Right lobe of liver (tissue), 6 donors: ENCODE data around the gene WWC1. TPM values are rescaled to one million over a fixed set of nuclear protein-coding genes. Genes with fewer than 3 reads are reported as not detected.
A peak's percentile ranks its signal among the peaks of the same experiment; 100 is the strongest.
"Not testable (repeated sequence)": the region's sequence is repeated elsewhere in the genome, so short reads cannot be mapped to it uniquely, and the experiment has no call there.

Experiments
- ATAC-seq, 4 donors: fragments of 200-7000 bp; cut with Tn5 transposase; one replicate each; pipeline ENCODE4 v1.9.1; 2020; ENCODE audit warnings: mild to moderate bottlenecking in 4 of 4, moderate library complexity in 4 of 4
- DNase-seq, 3 donors: peaks; one replicate each; pipeline ENCODE4 v3.0.0-alpha.2; 2020
- H3K27ac ChIP-seq, 3 donors: fragments of 200-600 bp; one replicate each; pipeline ENCODE4 v1.8.0; 2022
- H3K27me3 ChIP-seq, 2 donors: fragments of 200-600 bp; one replicate each; pipeline ENCODE4 v1.8.0; 2022
- H3K36me3 ChIP-seq, 4 donors: fragments of 200-600 bp; sonication (generic) in 1 of 4; one replicate each; pipeline versions ENCODE4 v1.5.1 to v1.8.0; 2017 to 2022; ENCODE audit warnings: control low read depth in 1 of 4
- H3K4me1 ChIP-seq, 4 donors: fragments of 200-600 bp; sonication (generic) in 1 of 4; one replicate each; pipeline versions ENCODE4 v1.5.1 to v1.8.0; 2017 to 2022; ENCODE audit warnings: control low read depth in 1 of 4
- H3K4me3 ChIP-seq, 3 donors: fragments of 200-600 bp; one replicate each; pipeline ENCODE4 v1.8.0; 2022
- H3K9me3 ChIP-seq, 4 donors: fragments of 200-600 bp; sonication (generic) in 1 of 4; one replicate each; pipeline versions ENCODE4 v1.5.1 to v1.8.0; 2017 to 2022; ENCODE audit warnings: control low read depth in 1 of 4
- POLR2A ChIP-seq: fragments of 450-650 bp; IDR thresholded peaks from one replicate; pipeline ENCODE4 v1.6.1; 2017; ENCODE audit warnings: antibody characterized with exemption, mild to moderate bottlenecking
- WGBS: methylation state at CpG from one replicate; pipeline ENCODE4 v1.1.6; 2018; ENCODE audit warnings: low coverage, low lambda C conversion rate; ENCODE audit not compliant: insufficient coverage; ENCODE audit errors: missing lambda C conversion rate; 5-methylcytosine and 5-hydroxymethylcytosine counted together
- intact Hi-C, 2 donors: fragments of 100-400 bp; cut with DNase I; formaldehyde crosslinking; loops; one replicate each; pipeline versions ENCODE4 v1.11.2 to v1.14.1; 2022
- total RNA-seq, 6 experiments: library from RNA; depleted of rRNA in 2 of 6; stranded (reverse); fragments of >200 nt in 2 of 6; fragmentation: NEBNext Ultra II Directional in 3 of 6; extraction: Animal tissue kit (Norgen Biotek cat#: 25700) in 3 of 6; gene quantifications; one replicate each; pipeline versions ENCODE4 v1.1.0 to v1.2.4, GENCODE V29; 2016 to 2023
- TF ChIP-seq, protein P1 (sequence below), 4 donors: fragments of 200-600 bp in 3 of 4; fragments of 450-650 bp in 1 of 4; IDR thresholded peaks; one replicate each; pipeline versions ENCODE4 v1.5.1 to v1.8.0; 2016 to 2022; ENCODE audit warnings: antibody characterized with exemption in 4 of 4, mild to moderate bottlenecking in 2 of 4
- donor health status: DM: no; HTN: yes; CAD: no.
- donor health status: DM: no; HTN: no; CAD: no.
- donor health status: DM: no; HTN: no; CAD: no.
- donor health status: DM: no; HTN: yes; CAD: no.
- donor health status: DM: no; HTN: yes; CAD: no.

The WWC1 gene
- total RNA-seq, 6 experiments from 2014 or later = 9.6 to 74.4 (median 23.5) TPM

DNA sequence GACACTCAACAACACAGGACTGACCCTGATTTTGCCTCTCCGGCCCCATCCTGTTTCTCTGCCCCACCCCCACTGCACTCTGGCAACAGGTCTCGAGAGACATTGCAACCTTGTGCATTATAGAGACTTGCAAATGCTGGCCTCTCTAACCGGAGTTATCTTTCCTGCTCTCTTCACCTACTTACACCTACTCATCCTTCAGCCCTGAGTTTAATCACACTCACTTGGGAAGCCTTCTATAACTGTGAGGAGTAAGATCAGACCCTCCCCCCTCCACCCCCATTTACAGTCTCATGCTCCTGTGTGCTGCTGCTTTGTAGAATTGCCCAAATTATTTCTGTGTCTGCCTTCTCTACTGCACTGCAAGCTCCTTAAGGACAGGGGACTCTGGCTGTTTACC is 42.8 kb downstream of the WWC1 start:
- WGBS = 56% methylated on average over 3 of the region's 3 CpGs
- Histone ChIP-seq H3K4me1 (peaks cover 0 to 7% (median 0%) of the 10 kb centered on the region in 4 donors), H3K27ac (no peak overlapping the region), H3K4me3 (no peak overlapping the region), H3K9me3 (no peaks in the 10 kb centered on the region), H3K36me3 (no peaks in the 10 kb centered on the region), H3K27me3 (no peaks in the 10 kb centered on the region)
- no peak for ATAC-seq
- TF ChIP-seq POLR2A = no peak
- TF ChIP-seq, protein P1, sequence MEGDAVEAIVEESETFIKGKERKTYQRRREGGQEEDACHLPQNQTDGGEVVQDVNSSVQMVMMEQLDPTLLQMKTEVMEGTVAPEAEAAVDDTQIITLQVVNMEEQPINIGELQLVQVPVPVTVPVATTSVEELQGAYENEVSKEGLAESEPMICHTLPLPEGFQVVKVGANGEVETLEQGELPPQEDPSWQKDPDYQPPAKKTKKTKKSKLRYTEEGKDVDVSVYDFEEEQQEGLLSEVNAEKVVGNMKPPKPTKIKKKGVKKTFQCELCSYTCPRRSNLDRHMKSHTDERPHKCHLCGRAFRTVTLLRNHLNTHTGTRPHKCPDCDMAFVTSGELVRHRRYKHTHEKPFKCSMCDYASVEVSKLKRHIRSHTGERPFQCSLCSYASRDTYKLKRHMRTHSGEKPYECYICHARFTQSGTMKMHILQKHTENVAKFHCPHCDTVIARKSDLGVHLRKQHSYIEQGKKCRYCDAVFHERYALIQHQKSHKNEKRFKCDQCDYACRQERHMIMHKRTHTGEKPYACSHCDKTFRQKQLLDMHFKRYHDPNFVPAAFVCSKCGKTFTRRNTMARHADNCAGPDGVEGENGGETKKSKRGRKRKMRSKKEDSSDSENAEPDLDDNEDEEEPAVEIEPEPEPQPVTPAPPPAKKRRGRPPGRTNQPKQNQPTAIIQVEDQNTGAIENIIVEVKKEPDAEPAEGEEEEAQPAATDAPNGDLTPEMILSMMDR (IDR thresholded peaks at IDR 0.05) = no peak
- DNase-seq = no peak
- intact Hi-C loops = no loop called here

DNA sequence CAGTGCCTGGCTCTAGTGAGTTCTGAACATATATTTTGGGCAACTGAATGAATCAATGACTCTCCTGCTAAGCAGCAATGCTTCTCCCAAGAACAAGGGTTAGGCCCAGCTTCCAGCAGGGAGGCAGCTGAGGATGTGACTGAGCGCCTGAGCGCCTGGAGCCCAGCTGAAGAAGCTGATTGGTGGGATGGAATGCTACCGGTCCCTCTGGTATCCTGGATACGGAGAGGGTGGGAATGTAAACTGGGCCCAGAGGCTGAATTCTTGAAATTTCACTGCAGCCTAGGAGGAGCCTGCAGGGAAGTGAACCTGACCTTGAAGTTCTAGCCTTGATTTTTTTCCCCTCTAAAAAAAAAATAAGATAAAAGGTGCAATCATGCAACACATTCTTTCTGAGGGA is 43.2 kb downstream of the WWC1 start:
- TF ChIP-seq POLR2A = no peak
- TF ChIP-seq, protein P1 (IDR thresholded peaks at IDR 0.05) = no peak
- Histone ChIP-seq H3K4me3 (no peak overlapping the region), H3K27ac (no peak overlapping the region), H3K27me3 (no peaks in the 10 kb centered on the region), H3K9me3 (no peaks in the 10 kb centered on the region), H3K4me1 (peaks cover 0 to 3% (median 0%) of the 10 kb centered on the region in 4 donors), H3K36me3 (no peaks in the 10 kb centered on the region)
- intact Hi-C loops = no loop called here
- peak in 1 of 4 donors; percentile 28 for ATAC-seq
- DNase-seq = no peak
- WGBS = 66% methylated on average over 2 of the region's 4 CpGs

DNA sequence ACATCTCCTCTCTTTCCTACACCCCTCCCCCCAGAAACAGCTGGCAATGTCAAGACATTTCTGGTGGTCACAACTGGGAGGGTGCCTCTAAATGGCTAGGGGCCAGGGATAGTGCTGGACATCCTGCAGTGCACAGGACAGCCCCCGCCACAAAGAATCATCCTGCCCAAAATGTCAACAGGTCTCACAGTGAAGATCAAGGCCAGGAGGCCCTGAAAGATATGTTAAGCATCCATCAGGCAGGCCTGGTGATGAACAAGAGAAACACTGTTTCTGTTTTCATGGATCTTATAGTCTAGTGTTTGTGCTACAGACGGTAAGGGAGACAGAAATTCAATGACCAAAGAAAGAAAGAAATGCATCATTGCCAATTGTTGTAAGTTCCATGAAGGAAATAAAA is 45.9 kb downstream of the WWC1 start:
- TF ChIP-seq, protein P1 (IDR thresholded peaks at IDR 0.05) = no peak
- TF ChIP-seq POLR2A = no peak
- DNase-seq = no peak
- 65% methylated on average over 2 of the region's 2 CpGs for WGBS
- no peak overlapping the region for H3K4me3 ChIP-seq
- intact Hi-C loops = no loop called here
- no peak for ATAC-seq
- no peaks in the 10 kb centered on the region for H3K4me1 ChIP-seq
- H3K36me3 ChIP-seq = no peaks in the 10 kb centered on the region
- H3K9me3 ChIP-seq = no peaks in the 10 kb centered on the region
- no peak overlapping the region for H3K27ac ChIP-seq
- no peaks in the 10 kb centered on the region for H3K27me3 ChIP-seq

DNA sequence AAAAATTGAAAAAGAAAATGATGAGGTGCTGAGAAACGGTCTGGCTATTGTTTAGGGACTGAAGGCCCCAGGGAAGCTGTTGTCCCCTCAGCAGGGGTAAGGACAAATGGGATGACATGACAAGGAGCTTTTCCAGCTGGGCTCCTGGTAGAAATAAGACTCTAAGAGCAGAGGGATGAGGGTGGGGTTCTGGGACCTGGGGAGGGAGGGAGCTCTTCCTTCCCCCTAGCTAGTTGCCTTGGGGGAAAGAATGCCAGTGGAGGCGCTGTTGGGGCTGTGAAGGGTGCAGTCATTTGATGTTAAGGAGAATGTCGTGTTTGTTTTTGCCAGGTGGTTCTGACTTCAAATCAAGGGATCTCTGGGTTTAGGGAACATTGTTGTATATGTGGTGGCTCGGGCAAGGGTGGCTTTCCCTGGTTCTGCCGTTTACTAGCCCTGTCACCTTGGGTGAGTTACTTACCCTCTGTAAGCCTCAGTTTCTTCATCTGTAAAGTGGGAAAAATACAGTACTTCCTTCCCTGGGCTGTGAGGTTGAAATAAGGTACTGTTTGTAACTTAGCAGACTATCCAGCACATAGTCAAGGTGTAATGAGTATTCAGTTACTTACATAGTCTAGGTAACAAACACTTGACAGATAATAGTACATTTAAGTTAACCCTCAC is 47.8 kb downstream of the WWC1 start:
- Histone ChIP-seq H3K36me3 (no peaks in the 10 kb centered on the region), H3K4me1 (no peaks in the 10 kb centered on the region), H3K4me3 (no peak overlapping the region), H3K27me3 (no peaks in the 10 kb centered on the region), H3K9me3 (no peaks in the 10 kb centered on the region), H3K27ac (no peak overlapping the region)
- ATAC-seq (no peak), DNase-seq (no peak)
- 75% methylated on average over 4 of the region's 5 CpGs for WGBS
- intact Hi-C loops = no loop called here
- TF ChIP-seq, protein P1 (IDR thresholded peaks at IDR 0.05) = no peak
- TF ChIP-seq POLR2A = no peak

DNA sequence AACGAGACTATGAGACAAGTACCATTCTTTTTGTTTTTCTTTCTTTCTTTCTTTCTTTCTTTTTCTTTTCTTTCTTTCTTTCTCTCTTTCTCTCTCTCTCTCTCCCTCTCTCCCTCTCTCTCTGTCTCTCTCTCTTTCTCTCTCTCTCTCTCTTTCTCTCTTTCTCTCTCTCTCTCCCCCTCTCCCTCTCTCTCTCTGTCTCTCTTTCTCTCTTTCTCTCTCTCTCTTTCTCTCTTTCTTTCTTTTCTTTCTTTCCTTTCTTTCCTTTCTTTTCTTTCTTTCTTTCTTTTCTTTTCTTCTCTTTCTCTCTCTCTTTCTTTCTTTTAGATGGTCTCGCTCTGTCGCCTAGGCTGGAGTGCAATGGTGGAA is 48.3 kb downstream of the WWC1 start:
- H3K9me3 ChIP-seq, H3K27me3 ChIP-seq, ATAC-seq, H3K36me3 ChIP-seq, H3K4me3 ChIP-seq, H3K27ac ChIP-seq, DNase-seq, H3K4me1 ChIP-seq, intact Hi-C loops: not testable (repeated sequence)
- 76% methylated on average over 3 of the region's 3 CpGs for WGBS
